NCI-H460 (cell line): ENCODE measurements around the gene YEATS4. TPM values are rescaled to one million over a fixed set of nuclear protein-coding genes. Genes with fewer than 3 reads are reported as not detected.
"Not testable (repeated sequence)": the region's sequence is repeated elsewhere in the genome, so short reads cannot be mapped to it uniquely, and the experiment has no call there.

ENCODE experiments used
- DNase-seq: peaks from one replicate; pipeline ENCODE4 v3.0.0-alpha.2; 2016; ENCODE audit warnings: low read depth; ENCODE audit errors: extremely low read depth
- polyA plus RNA-seq: library from polyadenylated mRNA; depleted of rRNA; stranded (reverse); fragments of >200 nt; gene quantifications from 2 replicates; pipeline ENCODE4 v1.2.3, GENCODE V29; 2014; cell fraction: nucleus; rRNA removed
- total RNA-seq: library from RNA; depleted of rRNA; stranded (reverse); fragments of >200 nt; shearing (Covaris generic); gene quantifications from 2 replicates; pipeline ENCODE4 v1.2.3, GENCODE V29; 2014; rRNA removed

YEATS4 gene
- 58.6 and 61.5 TPM in 2 replicates for total RNA-seq
- polyA plus RNA-seq, result 31.2 and 35.3 TPM in 2 replicates

DNA sequence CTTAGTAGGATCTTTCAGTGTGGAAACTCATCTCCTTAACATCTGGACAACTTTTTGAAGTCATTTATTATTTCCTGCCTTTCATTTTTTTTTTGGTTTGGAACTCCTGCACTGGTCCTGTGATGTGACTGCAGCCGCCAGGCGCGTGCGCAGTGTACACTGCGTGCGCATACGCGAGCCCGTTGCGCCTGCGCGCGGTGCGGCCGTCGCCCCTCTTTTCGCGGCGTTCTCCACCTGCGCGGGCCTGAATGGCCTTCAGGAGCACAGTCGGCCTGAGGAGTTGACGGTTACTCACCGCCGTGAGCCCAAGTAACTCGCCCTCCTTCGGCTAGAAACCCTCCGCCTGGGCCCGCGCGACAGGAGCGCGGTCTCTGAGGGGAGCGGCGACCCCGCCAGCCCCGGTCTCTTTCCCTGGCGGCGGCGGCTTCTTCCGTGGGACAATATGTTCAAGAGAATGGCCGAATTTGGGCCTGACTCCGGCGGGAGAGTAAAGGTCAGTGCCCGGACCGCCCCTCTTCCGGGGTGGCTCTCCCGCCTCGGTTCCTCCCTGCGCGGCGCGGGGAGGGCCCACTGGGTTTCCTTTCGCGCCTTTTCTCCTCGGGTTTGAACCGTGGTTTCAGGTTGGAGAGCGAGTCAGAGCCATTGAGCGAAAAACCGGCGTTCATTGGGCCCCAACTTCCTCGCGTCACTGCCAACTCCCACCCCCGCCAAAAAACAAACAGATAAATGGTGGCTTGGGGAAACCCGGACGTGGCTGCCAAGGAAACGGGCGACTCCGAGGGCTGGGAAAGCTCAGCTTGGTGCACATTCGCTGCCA is at the start of gene YEATS4:
YEATS4 (plus strand) TSS at position 213 of the 817 bp plus-strand sequence; CDS start at position 443, 230 bp downstream.
- peak; percentile 89 for DNase-seq

DNA sequence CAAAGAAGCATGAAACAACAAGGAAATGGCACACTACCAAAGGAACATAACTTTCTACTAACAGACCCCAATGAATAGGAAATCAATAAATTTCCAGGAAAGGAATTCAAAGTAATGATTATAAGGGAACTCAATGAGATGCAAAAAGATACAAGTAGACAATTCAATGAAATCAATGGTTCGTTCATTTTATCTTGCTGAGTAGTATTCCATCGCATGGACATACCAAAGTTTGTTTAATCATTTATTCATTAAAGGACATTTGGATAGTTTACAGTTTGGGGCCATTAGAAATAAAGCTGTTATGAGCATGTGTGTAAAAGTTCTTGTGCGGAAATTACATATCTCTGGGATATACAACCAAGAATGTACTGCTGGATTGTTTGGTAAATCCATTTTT is 46.3 kb upstream of the YEATS4 start:
- no peak for DNase-seq

DNA sequence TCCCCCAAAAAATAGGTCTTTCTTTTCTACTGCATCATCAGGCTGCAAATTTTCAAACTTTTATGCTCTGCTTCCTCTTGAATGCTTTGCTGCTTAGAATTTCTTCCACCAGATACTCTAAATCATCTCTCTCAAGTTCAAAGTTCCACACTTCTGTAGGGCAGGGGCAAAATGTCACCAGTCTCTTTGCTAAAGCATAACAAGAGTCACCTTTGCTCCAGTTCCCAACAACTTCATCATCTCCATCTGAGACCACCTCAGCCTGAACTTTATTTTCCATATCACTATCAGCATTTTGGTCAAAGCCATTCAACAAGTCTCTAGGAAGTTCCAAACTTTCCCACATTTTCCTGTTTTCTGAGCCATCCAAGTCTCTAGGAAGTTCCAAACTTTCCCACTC is 42.8 kb upstream of the YEATS4 start:
- DNase-seq, result not testable (repeated sequence)

GRCh38 chr12:69317233-69317632 is 42.3 kb upstream of the YEATS4 start:
- not testable (repeated sequence) for DNase-seq

- no peak for DNase-seq
Measured at GRCh38 chr12:69318225-69318624, 41.3 kb upstream of the YEATS4 start.

GRCh38 chr12:69321351-69321750 is 38.2 kb upstream of the YEATS4 start:
- DNase-seq, result no peak

DNA sequence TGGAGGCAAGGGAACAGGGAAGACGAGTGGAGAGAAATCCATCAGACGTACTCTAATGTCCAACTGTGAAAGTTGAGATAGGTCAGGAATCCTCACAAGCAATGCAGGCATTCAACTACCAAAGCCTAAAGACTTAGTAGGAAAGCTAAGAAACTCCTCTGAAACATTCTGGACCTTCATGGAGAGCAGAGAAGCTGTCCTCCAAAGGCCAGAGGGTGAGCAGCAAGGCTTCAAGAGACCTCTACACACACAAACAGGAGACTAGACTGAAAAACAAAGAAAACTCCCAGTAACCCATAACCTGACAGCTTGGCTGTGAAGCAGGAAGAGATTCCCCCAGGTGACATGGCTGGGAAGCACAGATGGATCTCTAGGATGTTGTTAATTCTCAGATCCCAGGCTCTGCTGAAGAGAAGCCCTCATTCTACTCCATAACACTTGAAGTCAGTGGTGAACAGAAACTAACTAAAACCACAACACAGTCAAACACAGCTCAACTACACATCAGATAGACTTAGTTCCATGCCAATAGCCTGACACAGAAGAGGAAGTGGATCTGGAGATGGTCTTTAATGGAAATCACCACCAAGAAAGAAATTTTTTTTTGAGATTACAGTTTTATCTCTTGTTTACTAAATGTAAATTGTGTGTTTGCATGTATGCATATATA is 34.6 kb upstream of the YEATS4 start:
- DNase-seq, result no peak

- no peak for DNase-seq
Measured at GRCh38 chr12:69328426-69328825, 31.1 kb upstream of the YEATS4 start.

DNA sequence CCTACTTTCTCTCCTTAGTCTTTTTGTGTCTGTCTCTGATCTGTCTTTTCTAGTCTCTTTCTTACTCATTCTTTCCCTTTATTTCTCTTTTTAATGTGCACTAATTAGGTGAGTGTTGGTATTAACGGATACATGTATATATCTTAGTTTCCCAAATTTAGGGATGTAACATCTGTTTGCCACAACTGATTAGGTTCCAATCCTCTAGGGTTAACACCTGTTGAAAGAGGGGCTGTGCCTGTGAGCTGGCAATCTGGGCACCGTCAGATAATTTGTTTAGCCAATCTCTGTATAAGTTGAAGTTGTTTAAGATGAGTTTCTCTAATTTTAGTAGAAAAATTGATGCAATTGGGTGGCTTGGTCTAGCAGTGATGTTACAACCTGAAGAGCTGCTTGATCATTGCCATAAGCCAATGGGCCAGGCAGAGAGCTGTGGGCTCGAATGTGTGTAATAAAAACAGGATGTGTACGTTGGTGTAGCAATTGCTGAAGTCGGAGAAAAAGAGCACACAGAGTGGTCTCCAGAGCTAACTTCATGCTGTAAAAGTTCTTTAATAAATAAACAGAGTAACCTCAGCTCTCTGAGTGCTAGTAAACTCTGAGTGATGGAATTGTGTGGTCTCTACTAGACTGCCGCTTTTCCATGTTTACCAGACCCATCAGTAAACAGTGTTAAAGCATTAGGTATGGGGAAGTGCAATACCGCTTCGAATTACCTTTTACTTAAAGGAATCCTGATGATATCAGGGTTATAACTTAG is 29.7 kb upstream of the YEATS4 start:
- DNase-seq, result no peak

DNA sequence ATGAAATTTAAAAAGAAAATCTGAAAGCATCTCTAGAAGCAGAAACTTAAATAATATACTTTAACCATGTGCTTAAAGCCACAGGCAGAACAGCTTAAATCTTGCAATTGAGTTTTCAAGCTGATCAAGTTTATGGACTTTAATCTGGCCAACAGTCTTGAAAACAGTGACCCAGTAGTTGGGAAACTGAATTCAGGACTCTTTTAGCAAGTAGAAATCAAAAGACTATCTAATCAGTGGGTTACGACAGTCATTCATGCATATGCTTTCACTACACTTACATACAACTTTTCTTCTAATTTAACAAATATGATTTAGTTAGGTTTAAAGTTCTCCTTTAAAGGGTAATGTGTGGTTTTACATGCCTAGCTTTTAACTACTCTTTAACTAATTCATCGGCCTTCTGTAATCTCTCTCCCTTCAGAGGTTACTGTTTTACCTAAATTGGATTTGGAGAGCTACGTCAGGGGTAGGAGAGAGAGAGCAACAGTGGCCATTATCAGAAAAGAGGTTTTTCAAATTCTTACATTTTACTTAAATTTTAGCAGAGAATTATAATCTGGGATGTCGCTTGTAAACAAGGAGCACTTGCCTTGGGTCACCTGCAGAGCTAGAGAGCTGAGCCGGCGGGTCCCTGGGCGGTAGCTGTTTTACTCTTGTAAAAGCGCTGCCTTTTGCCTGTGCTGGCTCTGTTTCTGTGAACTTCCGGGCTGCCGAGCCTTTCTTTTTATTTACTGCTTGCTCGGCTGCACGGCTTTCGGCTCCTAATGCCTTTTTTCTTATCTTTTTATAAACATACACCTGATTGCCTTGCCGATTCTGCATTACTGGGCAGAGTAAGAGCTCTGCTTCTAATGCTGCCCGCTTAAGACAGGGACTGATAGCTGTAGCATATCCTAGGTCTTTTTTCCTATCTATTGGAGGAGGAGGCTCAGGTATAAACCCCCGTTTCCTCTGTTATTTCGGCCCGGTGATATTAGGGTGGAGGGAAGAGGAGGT is 28.8 kb upstream of the YEATS4 start:
- DNase-seq, result no peak

DNA sequence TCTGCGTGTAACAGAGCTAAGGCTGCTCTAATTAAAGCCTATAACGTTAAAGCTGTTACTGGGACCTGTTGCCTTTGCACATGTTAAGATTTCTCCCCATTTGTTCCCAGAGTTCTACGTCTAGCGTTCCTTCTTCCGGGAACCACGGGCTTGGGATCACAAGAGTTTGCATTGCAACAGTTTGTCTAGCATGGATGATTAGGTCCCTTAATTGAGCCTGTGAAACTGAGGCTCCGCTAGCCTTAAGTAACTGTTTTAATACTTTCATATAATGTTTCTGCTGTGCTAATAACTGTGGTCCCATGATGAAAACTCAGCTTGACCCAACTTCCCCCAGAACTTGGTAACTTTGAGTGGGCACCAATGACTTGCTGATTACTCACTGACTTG is 28.0 kb upstream of the YEATS4 start:
- no peak for DNase-seq

GRCh38 chr12:69331909-69332684 is 27.4 kb upstream of the YEATS4 start:
- no peak for DNase-seq

DNA sequence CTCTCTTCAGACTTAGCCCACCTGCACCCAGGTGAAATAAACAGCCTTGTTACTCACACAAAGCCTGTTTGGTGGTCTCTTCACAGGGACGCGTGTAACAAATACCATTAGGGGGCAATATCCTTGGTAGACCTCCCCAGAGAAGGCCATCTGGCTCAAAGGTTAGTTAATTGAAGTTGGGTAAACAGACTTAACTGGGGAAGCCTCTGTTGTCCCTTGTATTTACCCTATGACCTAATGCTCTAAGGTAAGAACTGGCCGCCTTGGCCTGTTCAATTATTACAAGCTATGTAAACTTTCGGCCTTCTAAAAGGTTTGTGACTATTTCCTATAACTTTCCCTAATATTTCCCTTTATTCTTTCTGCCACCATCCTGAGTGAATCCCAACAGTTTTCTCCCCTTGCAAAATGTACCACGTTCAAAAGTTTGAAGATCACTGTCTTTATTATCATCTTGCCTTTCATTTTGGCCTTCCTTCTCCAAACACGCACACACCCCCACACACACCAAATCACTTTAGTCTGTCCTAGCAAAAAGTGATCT is 26.7 kb upstream of the YEATS4 start:
- DNase-seq, result no peak

DNA sequence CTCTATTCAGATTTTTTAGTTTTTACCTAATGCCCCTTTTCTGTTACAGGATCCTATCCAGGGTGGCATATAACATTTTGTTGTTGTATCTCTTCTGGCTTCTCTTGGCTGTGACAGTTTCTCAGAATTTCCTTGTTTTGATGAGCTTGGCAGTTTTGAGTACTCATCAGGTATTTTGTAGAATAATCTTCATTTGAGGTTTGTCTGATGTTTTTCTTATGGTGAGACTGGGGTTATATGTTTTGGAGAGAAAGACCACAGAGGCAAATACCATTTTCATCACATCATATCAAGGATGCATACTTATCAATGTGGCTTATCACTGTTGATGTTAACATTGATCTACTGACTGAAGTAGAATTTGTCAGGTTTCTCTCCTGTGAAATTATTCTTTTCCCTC is 25.4 kb upstream of the YEATS4 start:
- no peak for DNase-seq

DNA sequence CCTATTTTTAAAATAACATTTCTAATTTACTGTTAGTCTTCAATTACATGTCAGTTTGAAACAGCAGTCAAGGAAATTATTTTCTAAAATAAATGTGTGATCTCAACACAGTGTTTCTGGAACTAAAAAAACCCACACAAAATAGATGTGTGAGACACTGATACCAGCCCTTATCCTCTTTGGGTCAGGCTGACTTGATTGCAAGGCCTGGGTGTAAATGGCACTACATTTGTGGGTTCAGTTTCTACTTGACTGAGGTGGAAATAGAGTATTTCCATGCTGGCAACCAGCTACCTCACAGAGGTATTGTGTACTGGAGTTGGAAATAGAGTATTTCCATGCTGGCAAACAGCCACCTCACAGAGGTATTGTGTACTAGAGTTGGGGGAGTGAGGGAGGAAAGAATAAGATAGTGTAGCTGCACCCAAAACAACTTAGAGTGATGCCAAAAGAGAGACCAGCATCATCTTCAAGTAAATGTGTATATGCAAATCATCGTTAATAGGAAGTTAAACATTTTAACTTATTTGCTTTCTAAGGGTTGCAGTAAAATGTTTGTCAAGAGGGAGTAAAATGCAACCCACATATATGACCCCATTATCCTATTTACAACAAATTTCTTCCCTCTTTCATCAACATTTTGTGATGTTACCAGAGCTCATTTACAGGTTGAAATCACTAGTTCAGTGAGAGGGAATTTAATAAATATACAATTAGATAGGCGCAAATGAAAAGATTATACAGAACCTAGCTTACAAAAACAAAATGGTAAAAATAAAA is 22.0 kb upstream of the YEATS4 start:
- no peak for DNase-seq

DNA sequence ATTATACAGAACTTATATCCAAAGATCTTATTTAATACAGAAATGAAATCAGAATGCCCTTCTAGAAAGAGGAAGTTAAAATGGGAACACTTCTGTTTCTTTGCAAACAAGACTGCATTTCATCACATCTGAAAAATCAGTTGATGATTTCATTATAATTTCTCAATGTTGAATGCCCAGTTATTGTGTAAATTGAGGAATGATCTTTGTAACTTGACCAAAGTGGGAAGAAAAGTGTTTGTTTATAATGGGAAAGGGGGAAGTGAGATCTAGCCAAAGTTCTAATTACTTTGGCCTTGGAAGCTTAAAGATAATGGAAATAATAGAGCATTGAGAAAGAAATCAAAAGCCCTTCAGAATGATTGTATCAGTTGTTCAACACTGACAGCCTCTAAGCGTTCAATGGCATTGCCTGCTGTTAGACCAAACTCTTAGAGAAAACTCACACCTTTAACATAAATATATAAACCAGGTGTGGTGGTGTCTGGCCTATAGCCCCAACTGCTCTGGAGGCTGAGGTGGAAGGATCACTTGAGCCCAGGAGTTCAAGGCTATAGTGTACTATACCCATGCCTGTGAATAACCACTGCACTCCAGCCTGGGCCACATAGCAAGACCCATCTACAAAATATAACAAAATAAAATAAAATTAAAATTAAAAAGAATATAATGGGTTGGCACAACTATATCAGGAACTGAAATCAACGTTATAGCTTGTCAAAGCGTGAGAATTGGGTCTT is 21.3 kb upstream of the YEATS4 start:
- no peak for DNase-seq

DNA sequence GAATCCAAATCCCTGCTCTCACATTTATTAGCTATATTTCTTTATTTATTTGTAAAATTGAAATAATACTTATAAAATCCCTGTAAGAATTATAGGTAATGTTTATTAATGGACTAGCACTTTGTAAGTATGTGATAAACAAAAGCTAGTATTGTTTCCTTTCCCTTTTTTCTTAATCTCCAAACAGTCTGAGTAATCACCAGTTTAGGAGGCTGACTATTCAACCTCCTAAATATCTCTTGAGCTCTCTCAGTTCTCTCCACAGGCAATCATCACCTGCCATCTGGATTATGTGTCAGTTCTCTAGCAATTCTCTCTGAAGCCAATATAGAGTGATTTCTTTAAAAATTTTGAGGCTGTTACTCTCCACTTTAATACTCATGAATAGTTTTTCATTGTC is 20.6 kb upstream of the YEATS4 start:
- no peak for DNase-seq

DNA sequence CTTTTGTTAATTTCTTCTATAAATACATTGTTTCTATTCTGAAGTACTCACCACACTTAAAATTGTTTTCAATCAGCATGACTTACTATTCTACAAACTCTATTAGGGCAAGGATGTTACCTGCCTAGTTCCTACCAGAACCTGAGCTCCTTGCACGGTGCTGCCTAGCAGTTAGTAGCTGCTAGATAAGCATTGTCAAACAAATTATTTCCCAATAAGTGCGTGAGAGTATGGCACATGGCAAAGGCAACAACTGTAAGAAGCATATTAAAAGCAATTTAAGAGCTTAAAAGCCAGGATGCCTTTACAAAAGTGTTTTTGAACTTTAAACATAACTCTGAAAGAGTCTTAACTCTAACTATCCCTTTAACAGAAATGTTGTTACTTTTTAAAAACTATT is 19.5 kb upstream of the YEATS4 start:
- no peak for DNase-seq
